Kidney tubule cell (primary cell): Measurements from ENCODE around the gene C1QL4.
"Not testable (repeated sequence)": the region's sequence is repeated elsewhere in the genome, so short reads cannot be mapped to it uniquely, and the experiment has no call there.

Experiments used
- DNase-seq: peaks from one replicate; pipeline ENCODE4 v3.0.0-alpha.2; 2018; ENCODE audit warnings: low spot score

Gene C1QL4

DNA sequence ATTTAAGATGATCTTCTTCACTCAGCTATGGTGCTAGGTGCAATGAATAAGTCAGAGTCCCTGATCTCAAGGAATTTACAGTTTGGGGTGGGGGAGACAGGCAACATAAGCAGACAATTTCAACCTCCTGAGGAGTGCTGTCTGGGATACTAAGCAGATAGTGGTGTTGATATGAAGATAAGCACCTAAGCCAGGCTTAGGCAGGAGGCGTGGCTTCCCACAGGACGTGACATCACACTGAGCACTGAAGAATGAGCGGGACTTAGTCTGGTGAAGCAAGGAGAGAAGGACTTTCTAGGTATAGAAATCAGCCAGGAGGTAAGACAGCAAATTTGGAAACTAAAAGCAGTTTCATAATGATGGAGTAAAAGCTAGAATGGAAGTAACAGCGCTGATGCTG is 35.2 kb downstream of the C1QL4 start:
- DNase-seq = no peak

DNA sequence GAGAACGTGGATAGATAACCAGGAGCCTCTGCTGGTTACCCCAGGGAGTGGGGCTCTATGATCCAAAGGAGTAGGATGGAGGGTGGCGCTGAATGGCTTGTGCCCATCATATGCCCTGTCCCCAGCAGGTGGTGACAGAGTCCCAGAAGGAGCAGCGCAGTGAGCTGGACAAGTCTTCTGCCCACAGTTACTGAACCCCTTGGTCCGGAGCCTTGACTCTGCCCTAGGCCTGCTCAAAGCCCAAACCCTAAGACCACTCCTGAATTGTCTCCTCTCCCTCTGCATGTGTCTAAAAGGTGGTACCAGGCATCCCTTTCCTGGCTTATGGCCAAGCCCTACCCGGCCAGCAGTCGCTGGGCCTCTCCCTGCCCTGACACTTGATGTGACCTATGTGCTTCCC is 38.8 kb downstream of the C1QL4 start:
- DNase-seq = no peak

- no peak for DNase-seq
Observed at GRCh38 chr12:49297695-49298060, 39.3 kb downstream of the C1QL4 start.

- DNase-seq = peak; percentile 48
Observed at GRCh38 chr12:49296836-49297694, 39.9 kb downstream of the C1QL4 start.

DNA sequence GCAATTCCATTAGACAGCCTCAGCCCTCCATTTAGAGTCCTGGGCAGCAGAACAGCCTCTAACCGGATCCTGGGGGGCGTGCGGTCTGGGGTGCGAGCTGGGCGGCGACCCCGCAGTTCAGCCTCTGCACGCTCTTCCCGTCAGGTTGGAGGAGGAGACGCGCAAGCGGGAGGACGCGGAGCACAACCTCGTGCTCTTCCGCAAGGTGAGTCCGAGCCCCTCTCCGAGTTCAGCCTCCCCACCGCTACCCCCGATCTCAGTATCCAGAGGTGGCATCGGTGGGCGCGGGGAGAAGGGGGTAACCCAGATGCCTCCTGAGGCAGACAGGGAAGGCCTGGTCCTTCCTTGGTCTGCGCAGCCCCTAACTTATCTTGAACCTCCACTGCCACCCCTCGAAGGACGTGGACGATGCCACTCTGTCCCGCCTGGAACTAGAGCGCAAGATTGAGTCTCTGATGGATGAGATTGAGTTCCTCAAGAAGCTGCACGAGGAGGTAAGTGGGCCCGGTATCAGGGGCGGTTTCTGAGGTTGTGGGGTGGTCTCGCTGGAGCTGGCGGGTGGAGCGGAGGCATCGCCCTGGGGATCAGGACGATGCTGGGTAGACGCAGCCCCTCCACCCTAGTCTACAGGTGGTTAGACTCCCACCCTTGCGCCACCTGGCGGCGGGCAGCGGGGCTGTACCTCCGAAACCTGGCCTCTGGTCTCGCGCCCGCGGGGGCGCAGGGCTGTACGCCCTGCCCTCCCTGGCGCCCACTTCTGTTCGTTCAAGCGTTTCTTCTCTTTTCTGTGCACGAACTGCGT is 40.8 kb downstream of the C1QL4 start:
- peak; percentile 52 for DNase-seq

- peak; percentile 35 for DNase-seq
Observed at GRCh38 chr12:49295082-49295936, 41.7 kb downstream of the C1QL4 start, which contains the start of gene PRPH. Gene PRPH (plus strand): TSS chr12:49295147. CDS start chr12:49295201, 54 bp downstream.

DNA sequence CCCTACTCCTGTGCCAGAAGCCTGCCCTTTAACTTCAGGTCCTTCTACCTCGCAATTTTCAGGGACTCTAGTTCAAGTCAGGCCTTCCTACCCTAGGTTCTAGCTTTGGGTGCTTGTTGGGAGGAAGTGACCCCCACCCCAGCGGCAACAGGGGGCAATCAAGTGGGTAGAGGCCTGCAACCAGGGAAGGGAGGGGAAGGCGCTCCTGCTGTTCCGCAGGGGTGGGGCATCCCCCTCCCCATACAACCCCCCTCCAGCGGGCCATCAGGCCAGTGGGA is 42.2 kb downstream of the C1QL4 start:
- no peak for DNase-seq

GRCh38 chr12:49294086-49294803 is 42.7 kb downstream of the C1QL4 start:
- no peak for DNase-seq

GRCh38 chr12:49293056-49293956 is 43.7 kb downstream of the C1QL4 start:
- DNase-seq = no peak

- no peak for DNase-seq
Observed at GRCh38 chr12:49292729-49293055, 44.3 kb downstream of the C1QL4 start.

GRCh38 chr12:49288922-49289555 is 47.9 kb downstream of the C1QL4 start:
- DNase-seq = no peak

- DNase-seq = peak; percentile 59
Observed at GRCh38 chr12:49288412-49288853, 48.6 kb downstream of the C1QL4 start.

DNA sequence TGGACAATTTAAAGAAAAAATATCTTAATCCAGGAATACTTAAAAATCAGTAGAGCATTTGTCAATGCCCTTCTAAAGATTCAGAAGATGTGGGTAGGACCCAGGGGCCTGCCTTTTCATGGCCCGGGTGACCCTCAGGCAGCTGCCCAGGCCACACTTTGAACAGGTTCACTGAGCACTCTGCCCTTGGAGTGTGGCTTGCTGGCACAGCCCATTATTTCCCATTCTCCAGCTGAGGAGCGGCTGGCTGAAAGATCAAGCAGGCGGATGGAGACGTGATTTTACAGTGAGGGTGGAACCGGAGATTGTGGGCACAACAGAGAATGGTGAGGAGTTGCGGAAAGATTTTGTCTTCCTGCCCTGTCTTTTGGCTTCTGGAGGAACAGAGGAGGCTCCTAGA is 49.1 kb downstream of the C1QL4 start:
- DNase-seq = no peak

GRCh38 chr12:49284672-49285071 is 52.3 kb downstream of the C1QL4 start:
- DNase-seq = no peak

DNA sequence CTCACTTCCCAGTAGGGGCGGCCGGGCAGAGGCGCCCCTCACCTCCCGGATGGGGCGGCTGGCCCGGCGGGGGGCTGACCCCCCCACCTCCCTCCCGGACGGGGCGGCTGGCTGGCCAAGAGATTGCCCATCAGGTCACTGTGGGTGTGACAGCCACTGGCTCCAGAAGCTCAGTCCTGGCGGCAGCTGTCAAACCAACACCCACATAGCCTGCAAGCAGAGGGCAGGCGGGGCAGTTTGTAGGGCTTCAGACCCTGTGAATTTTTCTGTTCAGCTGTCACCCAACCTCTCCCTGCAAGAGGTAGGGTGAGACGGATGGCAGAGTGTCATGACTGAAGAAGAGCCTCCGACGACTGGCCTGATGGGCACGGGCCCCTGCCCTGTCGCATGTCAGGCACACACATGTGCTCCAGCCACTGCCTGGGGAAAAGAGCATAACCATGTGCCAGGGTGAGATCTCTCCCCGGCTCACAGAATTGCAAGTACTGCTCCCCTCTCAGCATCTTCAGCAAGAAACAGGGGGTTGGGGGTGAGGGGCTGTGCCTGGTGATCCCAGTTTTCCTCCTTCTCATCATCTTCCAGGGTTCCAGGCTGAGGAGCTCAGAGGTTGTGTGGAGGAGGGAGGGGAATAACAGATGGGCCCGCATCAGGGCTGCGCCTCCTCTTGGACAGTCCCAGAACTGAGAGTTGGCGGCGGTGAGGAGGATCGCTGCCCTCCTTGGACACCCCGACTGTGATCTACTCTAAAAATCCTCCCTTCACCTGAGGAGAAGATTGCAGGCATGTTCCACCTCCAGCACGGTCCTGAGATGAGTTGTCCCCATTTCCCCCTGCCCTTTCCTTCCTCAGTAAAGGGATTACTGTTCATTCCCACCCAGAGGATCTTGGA is 53.2 kb downstream of the C1QL4 start:
- no peak for DNase-seq

GRCh38 chr12:49282740-49283375 is 54.1 kb downstream of the C1QL4 start:
- not testable (repeated sequence) for DNase-seq
